HUDEP-2 (cell line): ENCODE data around the gene FDXR.

ENCODE experiments used
- DNase-seq, 76 experiments: peaks; one replicate each; lab custom pipeline; 2025; ENCODE audit not compliant: unreplicated experiment in 76 of 76; lab: John Stamatoyannopoulos, UW

The FDXR gene

DNA sequence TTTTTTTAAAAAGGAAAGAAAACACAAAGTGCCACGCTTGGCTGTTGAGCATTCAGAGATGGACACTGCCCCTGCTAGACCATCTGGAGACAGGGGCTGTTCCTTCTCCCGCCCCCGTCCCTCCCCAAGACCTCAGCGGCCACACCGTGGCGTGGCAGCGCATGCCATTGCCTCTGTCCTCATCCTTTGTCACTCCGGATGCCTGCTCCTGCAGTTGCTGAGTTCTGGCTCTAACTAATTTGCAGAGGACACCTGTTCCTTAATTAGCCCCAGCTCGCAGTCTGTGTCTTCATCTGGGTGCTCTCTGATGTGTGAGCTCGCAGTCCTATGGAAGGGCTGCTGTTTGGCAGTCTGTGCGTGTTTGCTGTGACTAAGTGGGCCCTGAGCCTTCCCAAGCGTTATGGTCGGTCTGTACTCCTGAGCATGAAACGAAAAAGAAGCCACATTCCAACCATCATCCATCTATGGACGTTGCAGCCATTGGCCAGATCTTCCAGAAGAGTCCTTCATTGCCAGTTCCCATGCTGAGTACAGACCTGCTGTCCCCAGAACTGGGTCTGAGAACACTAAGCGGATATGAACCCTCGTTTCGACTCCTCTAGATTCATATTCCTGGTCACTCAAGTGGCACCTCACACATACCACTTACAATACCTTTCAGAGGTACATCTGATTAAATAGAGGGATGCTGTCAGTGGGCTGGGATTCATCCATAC lies 55.7 kb downstream of the FDXR start:
- no peak for DNase-seq

DNA sequence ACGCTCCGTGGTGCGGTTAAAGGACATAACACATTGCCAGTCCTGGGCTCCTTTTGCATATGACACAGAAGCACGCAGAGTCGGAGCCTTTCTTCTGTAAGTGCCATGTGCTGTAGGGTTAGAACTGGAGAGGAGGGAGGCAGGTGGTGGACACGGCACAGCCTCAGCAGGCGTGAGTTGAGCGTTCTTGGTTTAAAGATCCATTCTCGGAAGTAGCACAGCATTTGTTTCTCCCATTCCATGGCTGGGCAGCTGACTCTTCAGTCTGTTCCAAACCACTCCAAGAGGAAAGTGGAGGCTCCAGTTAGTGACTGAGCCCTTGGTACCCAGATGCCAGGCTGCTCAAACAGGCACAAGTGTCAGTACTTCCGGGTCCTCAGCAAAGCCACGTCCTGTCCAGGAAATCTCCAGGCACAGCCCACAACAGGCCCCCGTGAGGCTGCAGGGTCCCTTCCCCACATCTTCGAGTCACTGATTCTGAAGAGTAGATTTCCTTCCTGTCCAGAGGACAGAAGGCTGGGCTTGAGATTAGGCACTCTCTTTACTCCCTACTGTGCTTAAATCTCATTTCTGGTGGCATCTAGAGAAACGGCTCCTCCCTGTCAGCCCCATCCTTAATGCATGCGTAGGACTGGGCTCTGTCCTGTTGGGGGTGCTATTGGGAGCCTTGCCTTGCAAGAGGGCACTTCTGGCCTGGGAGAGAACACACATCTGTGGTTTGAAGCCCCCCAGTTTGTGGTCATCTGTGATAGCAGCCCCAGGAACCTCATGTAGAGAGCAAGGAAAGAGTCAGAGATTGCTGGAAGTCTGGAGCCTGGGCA lies 57.0 kb downstream of the FDXR start:
- peak in 8 of 76 experiments; percentile 2 to 33 (median 8) for DNase-seq

DNA sequence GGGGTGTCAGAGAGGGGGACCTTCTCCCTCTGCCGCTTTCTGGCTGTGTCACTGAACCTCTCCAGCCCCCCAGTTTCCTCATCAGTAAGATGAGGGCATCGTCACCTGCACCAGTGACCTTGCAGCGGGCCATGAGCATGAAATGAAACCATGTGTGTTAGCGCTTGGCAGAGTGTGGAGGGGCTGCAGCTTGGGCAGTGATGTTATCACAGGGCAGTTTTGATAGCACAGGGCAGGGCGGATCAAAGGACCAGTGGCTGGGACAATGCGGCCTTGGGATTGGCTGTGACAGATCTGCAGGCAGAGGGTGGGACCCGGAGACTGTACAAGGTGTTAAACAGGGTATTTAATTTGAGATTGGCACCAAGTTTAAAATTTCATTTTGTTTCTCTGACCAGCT lies 57.7 kb downstream of the FDXR start:
- DNase-seq: no peak

DNA sequence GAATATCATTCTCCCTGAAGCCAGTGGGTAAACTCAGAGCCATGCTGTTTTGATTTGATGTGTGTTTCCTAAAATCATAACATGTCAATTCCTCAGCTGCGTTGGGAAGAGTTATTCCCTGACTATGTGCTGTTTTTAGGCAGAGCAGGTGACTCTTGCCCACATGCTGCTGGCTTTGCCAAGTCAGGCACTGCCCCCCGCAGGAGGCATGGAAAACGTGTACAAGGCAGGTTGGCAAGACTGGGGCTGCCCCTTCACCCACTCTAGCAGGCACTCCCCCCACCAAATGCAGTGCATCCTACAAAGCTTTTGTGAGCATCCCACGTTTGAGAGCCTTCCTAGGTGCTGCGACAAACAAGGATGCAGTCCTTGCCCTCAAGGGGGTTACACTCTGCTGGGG lies 58.3 kb downstream of the FDXR start:
- DNase-seq: no peak
